PC-3 (cell line): Measurements from ENCODE around the gene TREM1. TPM values are rescaled to one million over a fixed set of nuclear protein-coding genes. Genes with fewer than 3 reads are reported as not detected.

Experiments used
- ATAC-seq: fragments of 200-7000 bp; cut with Tn5 transposase; 2 replicates; pipeline ENCODE4 v1.9.1; 2020; ENCODE audit warnings: mild to moderate bottlenecking, moderate library complexity
- BruUV-seq: library from RNA; stranded (reverse); fragments of 400-500 nt; replicated peaks from 2 replicates; lab custom pipeline; 2021; lab: Mats Ljungman, UMichigan
- CTCF ChIA-PET: fragments of 300-600 bp; sonication (Branson Sonifier 250); formaldehyde crosslinking; loops from one replicate; lab custom pipeline; 2022; ENCODE audit warnings: antibody characterized with exemption; lab: Charles Lee
- POLR2A ChIA-PET: fragments of 300-600 bp; sonication (Branson Sonifier 250); formaldehyde crosslinking; loops from one replicate; lab custom pipeline; 2022; ENCODE audit warnings: antibody characterized with exemption; ENCODE audit not compliant: unreplicated experiment; lab: Charles Lee
- DNase-seq: peaks from one replicate; pipeline ENCODE4 v3.0.0-alpha.2; 2015
- H2AFZ ChIP-seq: fragments of 300-600 bp; sonication (generic); 2 replicates; pipeline ENCODE4 v1.6.0; 2016; ENCODE audit warnings: antibody characterized with exemption, low read length
- H3F3A ChIP-seq: fragments of 300-600 bp; sonication (generic); one replicate; pipeline ENCODE4 v1.6.0; 2017; ENCODE audit warnings: antibody characterized with exemption, low read length, control low read depth, mild to moderate bottlenecking; ENCODE audit not compliant: unreplicated experiment
- H3K27ac ChIP-seq: fragments of 300-600 bp; sonication (generic); 2 replicates; pipeline ENCODE4 v1.5.1; 2016; ENCODE audit warnings: mild to moderate bottlenecking, low read length
- H3K27me3 ChIP-seq: fragments of 300-600 bp; sonication (generic); 2 replicates; pipeline ENCODE4 v1.6.1; 2016; ENCODE audit warnings: low read length, mixed read lengths
- H3K36me3 ChIP-seq: fragments of 300-600 bp; sonication (generic); 2 replicates; pipeline ENCODE4 v1.6.1; 2016; ENCODE audit warnings: low read depth, mixed run types, low read length, mixed read lengths
- H3K4me1 ChIP-seq: fragments of 300-600 bp; sonication (generic); 2 replicates; pipeline ENCODE4 v1.5.1; 2016; ENCODE audit warnings: low read length; ENCODE audit not compliant: insufficient read depth
- H3K4me2 ChIP-seq: fragments of 300-600 bp; sonication (generic); 2 replicates; pipeline ENCODE4 v1.6.0; 2016; ENCODE audit warnings: low read length
- H3K4me3 ChIP-seq: fragments of 300-600 bp; sonication (generic); 2 replicates; pipeline ENCODE4 v1.5.1; 2016; ENCODE audit warnings: mild to moderate bottlenecking, low read length, mixed read lengths
- H3K79me2 ChIP-seq: fragments of 300-600 bp; sonication (generic); 2 replicates; pipeline ENCODE4 v1.6.1; 2017; ENCODE audit warnings: low read length, mixed read lengths
- H3K9ac ChIP-seq: fragments of 300-600 bp; sonication (generic); 2 replicates; pipeline ENCODE4 v1.6.0; 2016; ENCODE audit warnings: mild to moderate bottlenecking, low read length
- H3K9me2 ChIP-seq: fragments of 300-600 bp; sonication (generic); replicated peaks from 2 replicates; pipeline ENCODE4 v1.6.1; 2016; ENCODE audit warnings: mixed run types, low read length, mixed read lengths
- H3K9me3 ChIP-seq: fragments of 300-600 bp; sonication (generic); 2 replicates; pipeline ENCODE4 v1.6.1; 2016; ENCODE audit warnings: low read length, mixed read lengths
- H4K20me1 ChIP-seq: fragments of 300-600 bp; sonication (generic); 2 replicates; pipeline ENCODE4 v1.6.1; 2016; ENCODE audit warnings: low read length, mixed read lengths
- EZH2 ChIP-seq: fragments of 300-600 bp; sonication (generic); IDR thresholded peaks from one replicate; pipeline ENCODE4 v1.6.1; 2017; ENCODE audit warnings: antibody characterized with exemption, mild to moderate bottlenecking, low read length; ENCODE audit not compliant: unreplicated experiment
- EZH2phosphoT487 ChIP-seq: fragments of 300-600 bp; sonication (generic); IDR thresholded peaks from 2 replicates; pipeline ENCODE4 v1.6.1; 2018; ENCODE audit warnings: mild to moderate bottlenecking, antibody characterized with exemption, low read length, borderline replicate concordance
- intact Hi-C: fragments of 100-400 bp; cut with micrococcal nuclease; formaldehyde crosslinking; loops from 2 replicates; pipeline ENCODE4 v1.9.0; 2023
- total RNA-seq: library from RNA; depleted of rRNA; stranded (reverse); fragments of >200 nt; gene quantifications from 2 replicates; pipeline ENCODE4 v1.2.3, GENCODE V29; 2014
- TF ChIP-seq, protein P1 (sequence below): fragments of 300-600 bp; sonication (generic); conservative IDR thresholded peaks from 2 replicates; pipeline ENCODE4 v1.5.1; 2017; ENCODE audit warnings: antibody characterized with exemption, low read depth, mild to moderate bottlenecking, low read length

Gene TREM1
- total RNA-seq, 1 experiment from 2014 or later: 0.98 TPM

DNA sequence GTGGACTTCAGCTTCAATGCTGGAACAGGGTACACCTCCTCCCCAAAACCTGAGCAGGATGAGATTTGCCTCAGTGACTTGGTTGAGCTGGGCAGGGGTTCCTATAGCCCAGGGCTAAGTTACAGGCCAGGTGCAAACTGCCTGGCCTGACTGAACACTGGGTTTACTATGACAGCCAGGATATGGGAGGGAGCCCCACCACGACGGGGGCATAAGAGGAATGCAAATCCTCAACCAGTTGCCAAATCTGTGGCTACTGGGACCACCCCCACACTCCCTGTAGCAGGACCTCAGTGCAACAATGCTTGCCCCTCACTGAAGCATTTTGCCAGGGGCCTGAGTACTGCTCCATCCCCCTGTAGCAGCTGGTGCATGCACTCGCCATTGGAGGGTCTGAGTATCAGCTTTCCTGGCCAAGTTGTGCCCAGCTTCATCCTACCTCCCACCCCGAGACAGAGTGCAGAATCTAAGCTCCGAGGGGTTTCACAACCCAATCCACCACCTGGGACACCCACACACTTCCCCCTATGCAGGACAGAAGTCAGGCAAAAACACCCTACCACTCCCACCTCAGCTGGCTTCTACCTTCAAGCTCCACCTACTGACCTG lies 30.7 kb downstream of the TREM1 start:
- peaks cover 19% of the 10 kb centered on the region for H3K4me1 ChIP-seq
- TF ChIP-seq EZH2 (no peak), EZH2phosphoT487 (no peak)
- TF ChIP-seq, protein P1, sequence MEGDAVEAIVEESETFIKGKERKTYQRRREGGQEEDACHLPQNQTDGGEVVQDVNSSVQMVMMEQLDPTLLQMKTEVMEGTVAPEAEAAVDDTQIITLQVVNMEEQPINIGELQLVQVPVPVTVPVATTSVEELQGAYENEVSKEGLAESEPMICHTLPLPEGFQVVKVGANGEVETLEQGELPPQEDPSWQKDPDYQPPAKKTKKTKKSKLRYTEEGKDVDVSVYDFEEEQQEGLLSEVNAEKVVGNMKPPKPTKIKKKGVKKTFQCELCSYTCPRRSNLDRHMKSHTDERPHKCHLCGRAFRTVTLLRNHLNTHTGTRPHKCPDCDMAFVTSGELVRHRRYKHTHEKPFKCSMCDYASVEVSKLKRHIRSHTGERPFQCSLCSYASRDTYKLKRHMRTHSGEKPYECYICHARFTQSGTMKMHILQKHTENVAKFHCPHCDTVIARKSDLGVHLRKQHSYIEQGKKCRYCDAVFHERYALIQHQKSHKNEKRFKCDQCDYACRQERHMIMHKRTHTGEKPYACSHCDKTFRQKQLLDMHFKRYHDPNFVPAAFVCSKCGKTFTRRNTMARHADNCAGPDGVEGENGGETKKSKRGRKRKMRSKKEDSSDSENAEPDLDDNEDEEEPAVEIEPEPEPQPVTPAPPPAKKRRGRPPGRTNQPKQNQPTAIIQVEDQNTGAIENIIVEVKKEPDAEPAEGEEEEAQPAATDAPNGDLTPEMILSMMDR: no peak
- H4K20me1 ChIP-seq: no peaks in the 10 kb centered on the region
- H3K27ac ChIP-seq: no peak overlapping the region
- no peaks in the 10 kb centered on the region for H3F3A ChIP-seq
- H3K27me3 ChIP-seq: peaks cover 13% of the 10 kb centered on the region
- intact Hi-C loops: no loop called here
- no peak overlapping the region for H3K4me3 ChIP-seq
- CTCF ChIA-PET: no interaction called here
- BruUV-seq: no TSS peak
- H3K4me2 ChIP-seq: no peak overlapping the region
- H3K79me2 ChIP-seq: no peaks in the 10 kb centered on the region
- H3K9ac ChIP-seq: no peak overlapping the region
- H3K36me3 ChIP-seq: no peaks in the 10 kb centered on the region
- DNase-seq (no peak), ATAC-seq (no peak)
- no peaks in the 10 kb centered on the region for H3K9me3 ChIP-seq
- no peaks in the 10 kb centered on the region for H3K9me2 ChIP-seq
- no peak overlapping the region for H2AFZ ChIP-seq
- POLR2A ChIA-PET: no interaction called here

DNA sequence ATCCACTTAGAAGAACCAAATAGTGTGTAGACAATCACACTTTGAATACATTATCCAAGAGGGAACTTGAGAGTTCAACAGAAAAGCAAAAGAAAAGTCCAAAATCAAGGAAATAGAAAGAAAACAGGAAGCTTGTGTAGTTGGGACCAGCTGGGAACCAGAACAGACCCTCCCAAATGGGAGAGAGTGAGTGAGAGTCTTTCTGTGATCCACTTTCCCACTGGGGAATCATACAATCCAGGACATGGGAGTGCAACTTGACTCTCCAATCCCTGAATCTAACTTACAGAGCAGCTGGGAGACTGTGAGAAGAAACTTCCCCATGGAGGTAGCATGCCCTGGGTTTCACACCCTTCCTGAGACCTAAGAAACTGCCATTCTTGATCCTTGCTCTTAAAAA lies 31.4 kb downstream of the TREM1 start:
- Histone ChIP-seq H3K4me1 (peaks cover 19% of the 10 kb centered on the region), H3K4me2 (no peak overlapping the region), H3K27ac (no peak overlapping the region), H3K27me3 (peaks cover 14% of the 10 kb centered on the region), H3F3A (no peaks in the 10 kb centered on the region), H3K4me3 (no peak overlapping the region), H3K79me2 (no peaks in the 10 kb centered on the region), H3K36me3 (no peaks in the 10 kb centered on the region), H2AFZ (no peak overlapping the region), H3K9me3 (no peaks in the 10 kb centered on the region), H4K20me1 (no peaks in the 10 kb centered on the region), H3K9me2 (no peaks in the 10 kb centered on the region), H3K9ac (no peak overlapping the region)
- intact Hi-C loops: no loop called here
- TF ChIP-seq EZH2phosphoT487 (no peak), EZH2 (no peak)
- TF ChIP-seq, protein P1: no peak
- BruUV-seq: no TSS peak
- ATAC-seq (no peak), DNase-seq (no peak)
- POLR2A ChIA-PET: no interaction called here
- CTCF ChIA-PET: no interaction called here

DNA sequence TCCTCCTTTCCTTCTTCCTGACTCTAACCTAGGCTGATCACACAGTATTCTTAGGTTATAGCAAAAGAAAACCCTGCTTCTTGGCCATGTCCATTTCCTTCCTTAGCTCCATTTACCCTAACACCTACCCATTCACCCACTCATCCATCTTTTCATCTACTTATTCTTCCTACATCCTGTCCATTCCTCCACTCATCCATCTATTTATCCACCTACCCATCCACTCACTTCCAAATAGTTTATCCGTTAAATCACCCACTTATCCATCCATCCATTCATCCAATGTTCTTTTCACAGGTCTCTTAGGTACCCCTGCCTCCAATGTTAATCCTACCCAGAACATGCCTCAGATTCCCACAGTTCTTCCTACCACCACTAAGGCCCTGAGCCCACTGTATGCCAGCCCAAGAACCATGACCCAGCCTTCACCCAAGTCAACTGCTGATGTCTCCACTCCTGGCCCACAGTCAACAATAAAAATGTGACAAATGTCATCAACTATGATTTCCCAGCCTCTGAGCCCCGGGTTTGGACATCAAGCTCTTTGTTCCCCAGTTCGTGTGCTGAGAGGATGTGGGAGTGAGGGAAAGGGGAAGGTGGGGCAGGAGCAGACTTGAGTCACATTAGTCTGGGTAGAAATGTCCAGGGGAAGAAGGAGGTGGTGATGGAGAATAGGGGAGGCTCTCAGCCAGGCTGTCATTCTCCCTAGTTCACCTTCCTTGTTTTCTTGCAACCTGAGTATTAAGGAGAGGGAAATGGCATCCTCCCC lies 33.9 kb downstream of the TREM1 start:
- no peak for ATAC-seq
- intact Hi-C loops: no loop called here
- CTCF ChIA-PET: no interaction called here

More for the DNA sequence above, 33.9 kb downstream of the TREM1 start:
- Histone ChIP-seq H3K4me2 (no peak overlapping the region), H4K20me1 (no peaks in the 10 kb centered on the region), H3K9ac (no peak overlapping the region), H2AFZ (no peak overlapping the region), H3F3A (no peaks in the 10 kb centered on the region), H3K9me2 (no peaks in the 10 kb centered on the region), H3K4me3 (no peak overlapping the region), H3K79me2 (no peaks in the 10 kb centered on the region), H3K36me3 (no peaks in the 10 kb centered on the region), H3K9me3 (no peaks in the 10 kb centered on the region), H3K27me3 (peaks cover 18% of the 10 kb centered on the region), H3K4me1 (peaks cover 12% of the 10 kb centered on the region), H3K27ac (no peak overlapping the region)
- TF ChIP-seq, protein P1: no peak
- TF ChIP-seq EZH2 (no peak), EZH2phosphoT487 (no peak)
- POLR2A ChIA-PET: no interaction called here
- no peak for DNase-seq
- BruUV-seq: no TSS peak
